ENCODE data around the gene IRAK1.

IRAK1 gene

DNA sequence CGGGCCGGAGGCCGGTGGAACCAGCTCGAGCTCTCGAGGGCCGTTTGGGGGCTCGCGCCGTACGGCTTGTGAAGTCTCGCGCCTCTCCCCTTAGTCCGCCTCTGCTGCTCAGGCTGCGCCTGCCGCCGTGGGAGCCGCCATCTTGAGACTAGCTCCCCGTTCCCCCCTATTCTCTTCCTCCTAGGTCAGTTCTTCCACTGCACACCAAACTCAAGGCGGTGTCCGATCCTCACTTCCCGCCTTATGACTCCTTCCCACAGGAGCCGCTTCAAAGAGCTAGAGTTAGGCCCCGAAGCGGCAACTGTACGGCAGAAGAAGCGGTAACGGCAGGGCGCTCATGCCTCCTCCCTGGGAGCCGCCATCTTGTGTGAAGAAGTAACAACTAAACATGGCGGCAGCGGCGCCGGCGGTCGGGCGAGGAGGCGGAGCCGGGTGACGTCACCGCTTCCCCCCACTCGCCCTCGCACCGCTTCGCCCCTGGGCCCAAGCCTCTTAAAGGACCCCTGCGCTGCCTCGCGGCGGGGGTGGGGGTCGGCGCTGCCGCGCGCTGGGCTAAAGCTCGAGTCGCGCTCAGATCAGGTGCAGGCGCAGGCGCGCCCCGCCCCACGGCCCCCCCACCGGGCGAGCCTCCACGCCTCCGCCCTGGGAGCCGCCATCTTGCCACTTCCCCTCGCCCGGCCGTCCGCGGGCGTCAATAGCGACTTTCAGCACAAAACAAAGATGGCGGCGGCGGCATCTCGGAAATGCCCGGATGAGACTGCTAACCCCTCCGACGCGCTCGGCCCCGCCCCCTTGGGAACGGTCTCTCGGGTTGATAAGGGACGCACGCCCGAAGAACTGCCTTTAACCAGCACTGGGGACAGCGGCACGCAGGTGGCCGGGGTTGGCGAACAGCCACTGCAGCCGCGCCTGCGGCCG lies 48.0 kb downstream of the IRAK1 start, which contains the start of gene HCFC1:
TSS of gene HCFC1 (minus strand) at position 369 of the 918 bp plus-strand sequence. CDS start 978 bp downstream, outside the sequence.
- FAIRE-seq (peak; percentile 71), DNase-seq (ENCODE audit: low spot score) (peak; percentile 84)

DNA sequence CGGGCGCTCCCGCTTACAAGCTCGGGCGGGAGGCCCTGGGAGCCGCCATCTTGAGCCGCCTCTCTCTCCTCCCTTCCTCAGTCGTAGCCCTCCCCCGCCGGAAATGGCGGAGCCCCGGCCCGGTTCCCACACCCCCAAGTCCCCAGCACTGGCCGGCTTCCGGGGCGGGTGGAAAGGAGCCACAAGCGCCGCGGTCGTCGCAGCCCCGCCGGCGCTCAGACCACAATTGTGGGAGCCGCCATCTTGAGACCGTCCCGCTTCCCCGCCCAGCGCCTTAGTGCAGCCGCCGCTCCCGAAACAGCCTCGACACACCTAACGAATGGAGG lies 48.6 kb downstream of the IRAK1 start:
- DNase-seq (ENCODE audit: low spot score) (peak; percentile 88), FAIRE-seq (no peak)

- DNase-seq (ENCODE audit: low spot score), result peak; percentile 19
- no peak for FAIRE-seq
These were observed 49.2 kb downstream of the IRAK1 start for GRCh38 chrX:153970357-153971123.

DNA sequence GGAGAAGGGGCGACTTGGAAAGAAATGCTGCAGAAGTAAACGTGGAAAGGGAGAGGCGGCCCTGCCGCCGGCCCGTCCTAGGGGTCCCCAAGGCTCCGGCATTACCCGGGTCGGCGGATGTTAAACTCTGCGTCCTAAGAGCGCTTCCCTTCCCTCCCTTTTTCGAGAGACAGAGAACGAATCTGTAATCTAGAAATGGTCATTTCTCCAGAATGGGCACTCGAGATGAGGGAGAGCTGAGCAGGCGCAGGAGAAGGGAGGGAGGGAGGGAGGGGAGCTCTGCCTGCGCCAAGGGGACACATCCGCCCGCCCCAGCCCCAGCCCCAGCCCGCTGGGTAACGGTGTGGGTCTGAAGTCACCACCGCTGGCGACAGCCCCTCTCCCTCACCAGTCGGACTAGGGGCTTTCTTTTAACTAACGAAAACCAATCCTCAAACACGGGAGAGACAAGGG lies 49.8 kb downstream of the IRAK1 start:
- no peak for FAIRE-seq
- no peak for DNase-seq (ENCODE audit: low spot score)

DNA sequence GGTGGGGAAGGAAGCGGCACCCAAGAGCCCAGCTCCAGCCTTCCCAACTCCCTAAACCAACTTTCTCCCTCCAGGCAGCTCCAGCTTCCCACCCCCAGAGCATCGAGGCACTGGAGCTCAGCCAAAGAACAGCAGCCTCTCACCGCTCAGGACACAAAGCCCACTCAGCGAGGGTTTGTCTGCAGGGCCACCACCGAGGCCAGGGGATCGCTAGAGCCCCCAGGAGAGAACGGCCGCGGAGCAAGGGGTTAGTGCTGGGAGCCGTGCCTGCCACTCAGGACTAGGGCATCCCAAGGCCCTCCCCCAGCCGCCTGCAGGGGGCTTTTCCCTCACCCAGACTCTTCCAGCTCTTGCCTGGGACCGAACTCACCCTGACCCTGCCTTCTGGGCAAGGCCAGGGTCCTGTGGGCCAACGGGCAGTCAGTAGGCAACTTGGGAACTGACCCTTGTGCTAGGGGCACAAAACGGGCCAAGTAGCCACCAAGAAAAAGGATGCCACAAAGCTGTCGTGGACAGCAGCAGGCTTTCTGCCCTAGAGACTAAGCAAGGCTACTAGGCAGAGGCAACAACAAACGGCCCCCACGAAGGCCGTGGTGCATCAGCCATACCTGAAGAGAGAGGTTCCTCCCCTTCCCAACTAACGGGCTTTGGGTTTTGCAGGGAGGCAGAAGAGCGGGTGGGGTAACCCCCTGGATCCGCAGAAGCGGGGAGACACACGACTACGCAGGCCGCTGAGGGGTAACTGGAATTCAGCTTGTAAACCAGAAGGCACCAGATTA lies 50.4 kb downstream of the IRAK1 start:
- no peak for FAIRE-seq

GRCh38 chrX:153968754-153969124 lies 51.0 kb downstream of the IRAK1 start:
- FAIRE-seq (no peak), DNase-seq (ENCODE audit: low spot score) (no peak)

More for the DNA sequence above, 50.4 kb downstream of the IRAK1 start:
- no peak for DNase-seq (ENCODE audit: low spot score)

DNA sequence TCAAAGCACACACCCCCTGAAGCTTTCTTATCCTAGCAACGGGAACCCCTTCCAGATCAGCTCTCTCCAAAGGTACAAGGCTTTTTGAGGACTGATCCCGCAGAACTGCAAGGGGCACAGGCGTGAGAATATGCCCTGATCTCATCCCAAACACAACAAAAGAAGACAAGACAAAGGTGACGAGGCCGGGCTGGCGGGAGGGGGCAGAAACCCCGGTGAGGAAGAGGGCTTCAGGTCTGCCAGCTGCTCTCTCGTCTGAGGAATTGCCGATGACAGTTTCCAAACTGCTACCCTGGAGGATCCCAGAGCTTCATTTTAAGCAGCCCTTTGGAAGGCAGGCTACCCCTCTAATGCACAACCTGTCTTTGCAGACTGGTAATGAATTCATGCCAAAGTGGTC lies 51.4 kb downstream of the IRAK1 start:
- no peak for DNase-seq (ENCODE audit: low spot score)
- FAIRE-seq, result no peak

DNA sequence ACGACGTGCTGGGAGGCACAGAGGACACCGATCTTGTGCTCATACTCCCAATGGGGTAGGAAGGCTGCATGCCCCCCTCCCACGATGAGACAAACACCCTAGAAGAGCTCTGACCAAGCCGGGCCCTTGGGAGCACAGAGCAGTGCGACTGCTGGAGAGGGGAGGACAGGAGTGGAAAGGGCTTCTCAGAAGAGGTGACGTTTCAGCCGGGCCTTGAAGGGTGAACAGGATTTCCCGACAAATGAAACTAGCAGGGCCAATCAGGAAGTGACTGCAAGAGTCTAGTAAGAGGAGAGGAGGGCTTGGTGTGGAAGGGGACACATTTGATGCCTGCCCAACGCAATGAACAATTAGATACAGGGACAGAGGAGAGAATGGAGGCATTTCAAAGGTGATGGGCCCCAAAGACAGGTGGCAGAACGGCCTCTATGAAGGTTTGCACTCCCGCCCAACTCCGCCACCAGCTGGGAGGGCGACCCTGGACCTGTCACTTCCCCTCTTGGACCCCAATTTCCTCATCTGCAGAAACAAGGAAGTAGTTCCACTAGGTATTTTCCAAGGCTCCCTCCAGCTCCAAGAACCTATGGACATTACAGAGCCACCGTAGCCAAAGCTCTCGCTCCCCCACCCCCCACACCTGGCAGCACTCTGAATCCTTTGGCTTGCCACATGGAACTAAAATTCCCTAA lies 52.0 kb downstream of the IRAK1 start:
- FAIRE-seq (no peak), DNase-seq (ENCODE audit: low spot score) (no peak)

GRCh38 chrX:153966841-153967535 lies 52.7 kb downstream of the IRAK1 start:
- DNase-seq (ENCODE audit: low spot score), result no peak
- no peak for FAIRE-seq

- DNase-seq (ENCODE audit: low spot score) (no peak), FAIRE-seq (no peak)
These were observed 53.4 kb downstream of the IRAK1 start for GRCh38 chrX:153966283-153966688.

DNA sequence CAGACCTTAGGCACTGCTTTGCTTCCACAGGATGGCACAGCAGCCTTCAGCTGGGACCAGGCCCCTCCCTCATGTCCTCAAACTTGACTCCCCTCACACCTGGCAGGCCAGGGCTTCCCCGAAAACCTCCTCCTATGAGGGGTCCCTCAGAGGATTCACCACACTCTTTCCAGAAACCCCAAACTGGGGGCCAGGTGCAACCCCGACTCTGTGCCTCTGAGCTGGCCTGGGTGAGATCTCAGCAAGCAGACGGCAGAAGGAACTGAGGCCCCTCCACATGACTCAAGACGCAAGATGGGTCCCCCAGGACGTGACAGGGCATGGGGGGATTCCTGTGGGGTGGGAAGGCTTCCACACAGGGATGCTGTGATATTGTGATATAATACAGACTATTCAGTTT lies 54.3 kb downstream of the IRAK1 start:
- no peak for DNase-seq (ENCODE audit: low spot score)
- no peak for FAIRE-seq

- FAIRE-seq (no peak), DNase-seq (ENCODE audit: low spot score) (no peak)
These were observed 55.6 kb downstream of the IRAK1 start for GRCh38 chrX:153964105-153964504.

GRCh38 chrX:153963546-153963945 lies 56.2 kb downstream of the IRAK1 start:
- FAIRE-seq (no peak), DNase-seq (ENCODE audit: low spot score) (no peak)

DNA sequence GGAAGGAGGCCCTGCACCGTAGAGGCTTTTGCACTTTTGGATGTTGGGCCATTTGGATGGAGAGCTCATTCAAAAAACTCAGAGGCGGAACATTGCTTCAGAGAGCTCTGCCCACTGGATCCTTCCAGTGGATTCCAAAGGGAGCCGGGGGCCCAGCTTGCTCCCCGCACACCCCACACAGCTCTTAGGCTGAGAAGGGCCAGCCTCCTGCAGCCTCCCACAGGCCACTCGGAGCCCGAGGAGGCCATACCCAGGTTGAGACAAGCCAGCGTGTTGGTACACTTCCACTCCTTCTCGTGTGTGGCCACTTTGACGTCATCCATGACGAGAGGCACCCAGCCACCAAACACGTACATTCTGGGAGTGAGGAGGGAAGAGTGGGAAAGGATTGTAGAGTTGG lies 58.4 kb downstream of the IRAK1 start:
- FAIRE-seq (no peak), DNase-seq (ENCODE audit: low spot score) (no peak)

GRCh38 chrX:153960786-153961185 lies 58.9 kb downstream of the IRAK1 start:
- DNase-seq (ENCODE audit: low spot score) (no peak), FAIRE-seq (no peak)
